ENCODE results near the gene NFS1.

NFS1 gene

DNA sequence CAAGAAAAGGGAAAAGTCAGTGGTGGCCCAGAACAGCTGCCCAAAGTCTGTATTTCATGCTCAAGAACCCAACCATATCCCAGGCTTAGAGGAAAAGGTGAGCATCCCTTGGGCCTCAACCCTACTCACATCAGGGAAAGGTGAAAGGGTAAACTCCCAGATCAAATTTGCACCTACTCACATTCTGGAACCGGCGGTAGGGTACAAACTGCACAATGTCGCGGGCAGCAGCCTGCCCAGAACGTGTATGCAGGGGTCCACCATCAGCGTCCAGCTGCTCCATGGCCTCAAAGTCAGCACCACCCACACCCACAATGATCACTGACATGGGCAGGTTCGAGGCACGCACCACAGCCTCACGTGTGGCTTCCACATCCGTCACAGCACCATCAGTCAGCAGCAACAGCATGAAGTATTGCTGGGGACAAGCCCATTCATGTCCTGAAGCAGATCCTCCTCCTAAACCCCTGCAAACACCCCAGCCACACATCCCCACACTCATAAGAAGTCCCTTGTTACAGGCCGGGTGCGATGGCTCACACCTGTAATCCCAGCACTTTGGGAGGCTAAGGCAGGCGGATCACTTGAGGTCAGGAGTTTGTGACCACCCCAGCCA lies 72.7 kb downstream of the NFS1 start:
- Histone ChIP-seq H3K27ac (ENCODE audit: insufficient read depth, low read length, poor library complexity, severe bottlenecking) (no peak overlapping the region), H3K4me3 (ENCODE audit: insufficient read depth, low read depth, low read length, poor library complexity, severe bottlenecking) (no peak overlapping the region), H3K4me1 (ENCODE audit: control insufficient read depth, insufficient read depth, low read length, poor library complexity, severe bottlenecking) (no peaks in the 10 kb centered on the region), H3K9me3 (ENCODE audit: control insufficient read depth, low read length) (no peaks in the 10 kb centered on the region), H3K36me3 (ENCODE audit: control insufficient read depth, insufficient read depth, low read length) (peaks cover 50% of the 10 kb centered on the region), H3K27me3 (replicated peaks; ENCODE audit: control insufficient read depth, insufficient read depth, low read length, poor library complexity, severe bottlenecking) (no peaks in the 10 kb centered on the region)
- no peak for DNase-seq

DNA sequence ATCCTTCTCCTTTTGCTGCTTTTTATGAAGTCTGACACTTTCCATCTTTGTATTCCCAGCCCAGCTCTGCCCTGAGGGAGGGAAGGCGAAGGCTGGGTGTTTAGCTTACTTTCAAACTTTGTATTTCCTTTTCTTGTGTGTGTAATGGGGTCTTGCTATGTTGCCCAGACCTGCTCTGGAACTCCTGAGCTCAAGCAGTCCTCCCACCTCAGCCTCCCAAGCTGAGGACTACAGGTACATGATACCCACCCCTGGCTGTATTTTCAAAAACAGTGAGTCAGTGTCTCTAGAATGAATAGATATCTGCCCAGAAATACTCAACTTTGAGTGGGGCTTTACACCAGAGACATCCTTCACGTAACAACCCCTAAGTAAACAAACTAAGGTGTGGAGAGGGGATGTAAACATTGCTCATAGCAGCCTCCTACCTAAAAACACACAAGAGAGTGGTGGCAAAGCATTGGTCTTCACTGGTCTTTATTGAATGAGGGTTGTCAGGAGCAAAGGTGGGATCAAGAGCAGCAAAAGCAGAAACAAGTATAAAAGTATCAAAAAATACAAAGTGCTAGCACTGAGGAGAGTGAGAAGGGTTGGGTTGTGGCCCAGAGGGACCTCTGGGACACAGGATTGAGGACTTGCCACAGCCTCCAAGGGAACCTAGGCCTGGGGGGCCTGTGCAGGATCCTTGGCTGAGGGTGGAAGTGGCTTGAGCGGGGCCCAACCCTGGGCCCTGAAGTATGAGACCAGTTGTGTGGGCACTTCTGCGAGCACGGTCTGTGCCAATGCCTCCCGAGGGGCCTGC lies 73.4 kb downstream of the NFS1 start:
- DNase-seq, result no peak
- no peak overlapping the region for H3K4me3 ChIP-seq (ENCODE audit: insufficient read depth, low read depth, low read length, poor library complexity, severe bottlenecking)
- no peaks in the 10 kb centered on the region for H3K27me3 ChIP-seq (replicated peaks; ENCODE audit: control insufficient read depth, insufficient read depth, low read length, poor library complexity, severe bottlenecking)
- no peaks in the 10 kb centered on the region for H3K4me1 ChIP-seq (ENCODE audit: control insufficient read depth, insufficient read depth, low read length, poor library complexity, severe bottlenecking)
- no peaks in the 10 kb centered on the region for H3K9me3 ChIP-seq (ENCODE audit: control insufficient read depth, low read length)
- H3K36me3 ChIP-seq (ENCODE audit: control insufficient read depth, insufficient read depth, low read length), result peaks cover 43% of the 10 kb centered on the region
- no peak overlapping the region for H3K27ac ChIP-seq (ENCODE audit: insufficient read depth, low read length, poor library complexity, severe bottlenecking)

DNA sequence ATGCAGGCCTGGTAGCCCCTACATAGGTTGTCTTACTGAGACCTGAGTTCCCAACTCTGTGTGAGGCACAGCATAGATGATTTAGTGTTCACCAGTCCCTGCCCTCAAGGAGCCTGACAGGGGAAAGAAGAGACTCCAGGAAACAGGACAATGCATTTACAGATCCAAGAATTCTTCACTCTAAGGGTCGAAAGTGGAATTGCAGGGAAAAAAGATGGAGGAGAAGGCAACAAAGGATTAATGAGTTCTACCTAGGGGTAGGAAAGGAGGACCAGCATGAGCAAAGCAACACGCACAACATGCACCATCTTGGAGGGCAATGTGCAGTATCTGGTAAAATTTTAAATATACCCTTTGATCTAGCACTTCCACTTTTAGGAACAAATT lies 77.6 kb downstream of the NFS1 start:
- Histone ChIP-seq H3K36me3 (ENCODE audit: control insufficient read depth, insufficient read depth, low read length) (peaks cover 15% of the 10 kb centered on the region), H3K4me1 (ENCODE audit: control insufficient read depth, insufficient read depth, low read length, poor library complexity, severe bottlenecking) (peaks cover 30% of the 10 kb centered on the region), H3K27ac (ENCODE audit: insufficient read depth, low read length, poor library complexity, severe bottlenecking) (no peak overlapping the region), H3K27me3 (replicated peaks; ENCODE audit: control insufficient read depth, insufficient read depth, low read length, poor library complexity, severe bottlenecking) (no peaks in the 10 kb centered on the region), H3K4me3 (ENCODE audit: insufficient read depth, low read depth, low read length, poor library complexity, severe bottlenecking) (no peak overlapping the region), H3K9me3 (ENCODE audit: control insufficient read depth, low read length) (no peaks in the 10 kb centered on the region)
- no peak for DNase-seq

DNA sequence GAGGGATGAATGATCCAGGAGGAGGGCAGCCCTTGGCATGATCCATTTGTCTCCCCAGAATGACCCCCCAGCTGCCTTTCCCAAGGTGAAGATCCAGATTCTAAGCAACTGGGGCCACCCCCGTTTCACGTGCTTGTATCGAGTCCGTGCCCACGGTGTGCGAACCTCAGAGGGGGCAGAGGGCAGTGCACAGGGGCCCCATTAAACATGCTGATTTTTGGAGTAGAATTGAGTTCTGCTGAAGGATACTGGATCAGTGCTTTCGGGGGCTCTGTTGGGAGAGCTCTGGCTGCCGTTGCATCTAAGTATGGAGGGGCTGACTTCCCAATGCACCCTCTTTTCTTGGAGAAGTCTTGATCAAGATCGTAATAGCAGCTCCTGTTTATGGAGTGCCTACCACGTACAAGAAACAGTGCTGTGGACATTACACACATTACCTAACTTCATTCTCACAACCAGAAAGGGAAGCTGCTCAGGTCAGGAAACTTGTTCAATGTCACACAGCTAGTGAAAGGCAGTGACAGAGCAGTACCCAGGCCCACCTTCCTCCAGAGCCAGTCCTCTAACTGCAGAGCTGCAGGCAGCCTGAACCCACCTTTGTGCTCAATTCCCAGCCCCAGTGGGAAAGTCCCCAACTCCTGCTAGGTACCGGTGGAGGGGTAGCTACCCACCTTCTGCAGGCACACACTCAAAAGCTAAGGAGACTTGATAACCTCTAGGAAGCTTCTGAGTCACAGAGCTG lies 78.2 kb downstream of the NFS1 start:
- Histone ChIP-seq H3K4me1 (ENCODE audit: control insufficient read depth, insufficient read depth, low read length, poor library complexity, severe bottlenecking) (peaks cover 31% of the 10 kb centered on the region), H3K4me3 (ENCODE audit: insufficient read depth, low read depth, low read length, poor library complexity, severe bottlenecking) (no peak overlapping the region)
- no peak for DNase-seq

DNA sequence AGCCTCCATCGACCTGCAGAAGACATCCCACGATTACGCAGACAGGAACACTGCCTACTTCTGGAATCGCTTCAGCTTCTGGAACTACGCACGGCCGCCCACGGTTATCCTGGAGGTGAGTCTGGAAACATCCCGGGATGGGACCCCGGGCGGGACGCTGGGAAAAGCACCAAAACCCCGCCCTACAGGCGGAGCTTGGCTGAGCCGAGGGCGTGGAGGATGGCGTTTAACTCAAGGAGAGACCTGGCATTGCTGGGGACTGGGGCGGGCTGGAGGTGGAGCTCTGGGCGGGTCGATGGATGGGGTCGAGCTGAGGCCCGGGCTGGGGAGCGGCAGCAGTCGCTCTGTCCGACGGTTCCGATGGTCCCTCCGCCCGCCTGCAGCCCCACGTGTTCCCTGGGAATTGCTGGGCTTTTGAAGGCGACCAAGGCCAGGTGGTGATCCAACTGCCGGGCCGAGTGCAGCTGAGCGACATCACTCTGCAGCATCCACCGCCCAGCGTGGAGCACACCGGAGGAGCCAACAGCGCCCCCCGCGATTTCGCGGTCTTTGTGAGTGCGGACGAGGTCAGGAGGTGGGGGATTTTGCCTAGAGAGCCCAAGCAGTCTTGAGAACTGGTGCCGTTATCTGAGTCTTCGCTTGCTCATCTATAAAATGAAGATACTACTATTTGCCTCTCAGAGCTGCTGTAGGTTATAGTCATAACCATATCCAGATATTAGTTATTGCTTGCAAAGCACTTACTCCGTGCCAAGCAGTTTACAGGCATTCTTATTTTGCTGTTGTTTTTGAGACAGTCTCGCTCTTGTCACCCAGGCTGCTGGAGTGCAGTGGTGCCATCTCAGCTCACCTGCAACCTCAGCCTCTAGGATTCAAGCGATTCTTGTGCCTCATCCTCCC lies 79.7 kb downstream of the NFS1 start:
- peak; percentile 53 to 63 (median 59) for DNase-seq
- no peaks in the 10 kb centered on the region for H3K36me3 ChIP-seq (ENCODE audit: control insufficient read depth, insufficient read depth, low read length)
- peak overlapping the region; percentile 62 for H3K4me3 ChIP-seq (ENCODE audit: insufficient read depth, low read depth, low read length, poor library complexity, severe bottlenecking)
- no peaks in the 10 kb centered on the region for H3K9me3 ChIP-seq (ENCODE audit: control insufficient read depth, low read length)
- H3K27ac ChIP-seq (ENCODE audit: insufficient read depth, low read length, poor library complexity, severe bottlenecking), result peak overlapping the region; percentile 55
- H3K4me1 ChIP-seq (ENCODE audit: control insufficient read depth, insufficient read depth, low read length, poor library complexity, severe bottlenecking), result peaks cover 38% of the 10 kb centered on the region
- H3K27me3 ChIP-seq (replicated peaks; ENCODE audit: control insufficient read depth, insufficient read depth, low read length, poor library complexity, severe bottlenecking), result no peaks in the 10 kb centered on the region

More for the DNA sequence above, 78.2 kb downstream of the NFS1 start:
- no peaks in the 10 kb centered on the region for H3K27me3 ChIP-seq (replicated peaks; ENCODE audit: control insufficient read depth, insufficient read depth, low read length, poor library complexity, severe bottlenecking)
- H3K27ac ChIP-seq (ENCODE audit: insufficient read depth, low read length, poor library complexity, severe bottlenecking), result no peak overlapping the region
- H3K36me3 ChIP-seq (ENCODE audit: control insufficient read depth, insufficient read depth, low read length), result peaks cover 9% of the 10 kb centered on the region
- no peaks in the 10 kb centered on the region for H3K9me3 ChIP-seq (ENCODE audit: control insufficient read depth, low read length)

DNA sequence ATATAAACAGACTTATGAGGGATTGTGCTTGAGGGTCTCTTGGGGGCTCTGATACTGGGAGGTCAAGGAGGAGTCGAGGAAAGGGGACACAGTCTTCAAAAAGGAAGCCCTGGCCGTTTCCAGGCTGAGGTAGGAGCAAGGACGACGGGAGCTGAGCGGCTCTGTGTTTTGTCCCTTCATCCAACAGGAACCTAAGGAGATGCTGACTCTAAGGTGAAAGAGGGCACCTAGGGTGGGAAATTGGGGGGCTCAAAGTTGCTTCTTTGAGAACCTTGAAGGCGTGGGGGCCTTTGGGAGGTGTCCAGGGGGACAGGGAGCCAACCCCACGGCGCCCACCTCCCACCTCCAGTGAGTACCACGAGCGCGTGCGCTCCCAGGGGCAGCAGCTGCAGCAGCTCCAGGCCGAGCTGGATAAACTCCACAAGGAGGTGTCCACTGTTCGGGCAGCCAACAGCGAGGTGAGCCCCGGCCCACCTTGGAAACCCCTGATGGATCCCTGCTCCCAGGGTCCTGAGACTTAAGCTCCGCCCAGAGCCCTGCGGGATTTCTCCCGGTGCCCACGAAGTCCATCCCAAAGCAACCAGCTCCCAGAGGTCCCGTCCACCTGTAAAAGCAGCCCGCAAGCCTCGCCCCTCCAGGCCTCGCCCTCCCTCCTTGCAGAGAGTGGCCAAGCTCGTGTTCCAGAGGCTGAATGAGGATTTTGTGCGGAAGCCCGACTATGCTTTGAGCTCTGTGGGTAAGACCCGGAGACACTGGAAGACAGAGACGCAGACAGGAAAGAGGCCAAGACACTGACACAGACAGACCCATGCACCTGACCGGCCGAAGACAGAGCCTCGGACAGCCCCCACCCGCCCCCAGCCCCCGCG lies 80.7 kb downstream of the NFS1 start:
- Histone ChIP-seq H3K27ac (ENCODE audit: insufficient read depth, low read length, poor library complexity, severe bottlenecking) (no peak overlapping the region), H3K4me3 (ENCODE audit: insufficient read depth, low read depth, low read length, poor library complexity, severe bottlenecking) (peak overlapping the region; percentile 42), H3K27me3 (replicated peaks; ENCODE audit: control insufficient read depth, insufficient read depth, low read length, poor library complexity, severe bottlenecking) (no peaks in the 10 kb centered on the region), H3K36me3 (ENCODE audit: control insufficient read depth, insufficient read depth, low read length) (no peaks in the 10 kb centered on the region), H3K9me3 (ENCODE audit: control insufficient read depth, low read length) (no peaks in the 10 kb centered on the region), H3K4me1 (ENCODE audit: control insufficient read depth, insufficient read depth, low read length, poor library complexity, severe bottlenecking) (peaks cover 38% of the 10 kb centered on the region)
- no peak for DNase-seq

Measured in effector memory CD4-positive, alpha-beta T cell (primary cell).